Aorta (tissue), 5 donors: Measurements from ENCODE around the gene CCL2. TPM values are rescaled to one million over a fixed set of nuclear protein-coding genes. Genes with fewer than 3 reads are reported as not detected.

Experiments
- ATAC-seq: fragments of 200-7000 bp; cut with Tn5 transposase; one replicate; pipeline ENCODE4 v1.9.1; 2022; ENCODE audit warnings: moderate library complexity; ENCODE audit not compliant: low FRiP score
- DNase-seq, 2 donors: peaks; one replicate each; pipeline ENCODE4 v3.0.0-alpha.2; 2020
- H3K27ac ChIP-seq, 2 donors: one replicate each; pipeline ENCODE4 v1.5.1; 2013; ENCODE audit warnings: low read length in 2 of 2, mild to moderate bottlenecking in 2 of 2, moderate library complexity in 2 of 2, control low read depth in 1 of 2, inconsistent platforms in 1 of 2, low read depth in 1 of 2
- H3K27me3 ChIP-seq, 2 donors: one replicate each; pipeline ENCODE4 v1.6.1; 2013; ENCODE audit warnings: control low read depth in 1 of 2, low read length in 1 of 2, mild to moderate bottlenecking in 1 of 2, moderate library complexity in 1 of 2; ENCODE audit not compliant: insufficient read depth in 2 of 2, control insufficient read depth in 1 of 2
- H3K36me3 ChIP-seq, 2 donors: one replicate each; pipeline ENCODE4 v1.6.1; 2013; ENCODE audit warnings: control low read depth in 1 of 2, low read length in 1 of 2, mild to moderate bottlenecking in 1 of 2; ENCODE audit not compliant: insufficient read depth in 2 of 2, control insufficient read depth in 1 of 2
- H3K4me1 ChIP-seq, 2 donors: one replicate each; pipeline ENCODE4 v1.6.1; 2013; ENCODE audit warnings: low read length in 2 of 2, control low read depth in 1 of 2, mild to moderate bottlenecking in 1 of 2, moderate library complexity in 1 of 2; ENCODE audit not compliant: insufficient read depth in 2 of 2, control insufficient read depth in 1 of 2
- H3K4me3 ChIP-seq, 2 donors: one replicate each; pipeline ENCODE4 v1.5.1; 2013; ENCODE audit warnings: low read length in 2 of 2, control low read depth in 1 of 2, mild to moderate bottlenecking in 1 of 2
- H3K9me3 ChIP-seq: one replicate; pipeline ENCODE4 v1.6.1; 2013; ENCODE audit warnings: mild to moderate bottlenecking, low read length; ENCODE audit not compliant: control insufficient read depth
- WGBS, 2 donors: extraction: QIAGEN DNeasy Blood & Tissue Kit; methylation state at CpG; one replicate each; pipeline ENCODE4 v1.1.7; 2013; 5-methylcytosine and 5-hydroxymethylcytosine counted together
- intact Hi-C, 2 donors: fragments of 100-400 bp; cut with DNase I; formaldehyde crosslinking; loops; one replicate each; pipeline versions ENCODE4 v1.14.2 to v1.15.0; 2022
- polyA plus RNA-seq, 2 donors: library from polyadenylated mRNA; stranded (reverse); fragments of 200-250 nt; gene quantifications; one replicate each; pipeline ENCODE4 v1.2.3, GENCODE V29; 2013
- total RNA-seq, 2 donors: library from RNA; stranded (reverse); fragmentation: NEBNext Ultra II Directional; extraction: Animal tissue kit (Norgen Biotek cat#: 25700); gene quantifications; one replicate each; pipeline ENCODE4 v1.2.1, GENCODE V29; 2021
- donor health status: healthy with polysubstance abuse.
- donor health status: Bipolar disorder and iron deficiency.
- donor health status: DM: no; HTN: no; CAD: no.
- donor health status: DM: no; HTN: no; CAD: no.
- donor health status: DM: yes; HTN: yes; CAD: no.

The CCL2 gene
- total and polyA plus RNA-seq, 4 donors: 114 to 553 (median 218) TPM

DNA sequence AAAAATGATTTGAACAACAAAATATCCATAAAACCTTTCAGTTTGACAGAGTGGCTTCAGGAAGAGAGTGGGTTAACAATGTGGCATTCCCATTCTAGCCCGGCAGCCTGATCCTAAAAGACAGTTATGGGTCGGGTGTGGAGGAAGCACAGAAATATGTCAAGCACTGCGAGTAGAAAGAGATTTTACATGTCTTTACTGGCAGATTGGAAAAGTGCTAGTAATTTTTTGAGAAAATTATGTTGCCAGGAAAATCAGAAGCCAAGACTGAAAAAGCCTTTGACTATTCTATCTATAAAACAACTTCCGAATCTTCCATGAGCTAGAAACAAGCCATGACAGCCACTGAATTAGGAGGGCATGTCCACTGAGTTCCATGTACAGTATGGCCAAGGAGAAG lies 5.8 kb downstream of the CCL2 start:
- no peaks in the 10 kb centered on the region for H3K36me3 ChIP-seq
- DNase-seq (no peak), ATAC-seq (no peak)
- H3K27ac ChIP-seq: no peak overlapping the region
- H3K9me3 ChIP-seq: no peaks in the 10 kb centered on the region
- no peak overlapping the region for H3K4me3 ChIP-seq
- H3K4me1 ChIP-seq: no peaks in the 10 kb centered on the region
- intact Hi-C loops: no loop called here
- WGBS, 2 donors: 33 to 37% methylated on average over 4 of the region's 4 CpGs
- H3K27me3 ChIP-seq: no peaks in the 10 kb centered on the region

DNA sequence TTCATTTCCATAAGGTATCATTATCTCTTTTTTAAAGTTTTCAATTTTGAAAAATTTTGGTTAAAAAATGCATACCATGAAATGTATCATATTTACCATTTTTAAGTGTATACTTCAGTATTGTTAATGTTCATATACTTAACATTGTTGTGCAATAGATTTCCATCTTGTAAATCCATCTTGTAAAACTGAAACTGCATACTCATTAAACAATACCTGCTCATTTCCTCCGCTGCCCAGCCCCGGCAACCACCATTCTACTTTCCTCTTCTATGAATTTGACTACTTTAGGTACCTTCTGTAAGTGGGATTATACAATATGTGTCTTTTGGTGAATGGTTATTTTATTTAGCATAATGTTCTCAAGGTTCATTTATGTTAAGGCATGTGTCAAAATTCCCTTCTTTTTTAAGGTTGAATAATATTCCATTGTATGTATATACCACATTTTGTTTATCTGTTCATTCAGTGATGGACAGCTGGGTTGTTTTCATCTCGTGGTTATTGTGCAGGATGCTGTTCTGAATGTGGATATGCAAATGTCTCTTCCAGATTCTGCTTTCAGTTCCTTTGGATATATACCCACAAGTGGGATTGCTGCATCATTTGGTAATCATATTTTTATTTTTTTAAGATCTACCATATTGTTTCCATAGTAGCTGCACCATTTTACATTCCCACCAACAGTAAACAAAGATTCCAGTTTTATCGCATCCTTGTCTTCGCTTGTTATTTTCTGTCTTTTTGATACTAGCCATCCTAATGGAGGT lies 6.7 kb downstream of the CCL2 start:
- intact Hi-C loops: no loop called here

DNA sequence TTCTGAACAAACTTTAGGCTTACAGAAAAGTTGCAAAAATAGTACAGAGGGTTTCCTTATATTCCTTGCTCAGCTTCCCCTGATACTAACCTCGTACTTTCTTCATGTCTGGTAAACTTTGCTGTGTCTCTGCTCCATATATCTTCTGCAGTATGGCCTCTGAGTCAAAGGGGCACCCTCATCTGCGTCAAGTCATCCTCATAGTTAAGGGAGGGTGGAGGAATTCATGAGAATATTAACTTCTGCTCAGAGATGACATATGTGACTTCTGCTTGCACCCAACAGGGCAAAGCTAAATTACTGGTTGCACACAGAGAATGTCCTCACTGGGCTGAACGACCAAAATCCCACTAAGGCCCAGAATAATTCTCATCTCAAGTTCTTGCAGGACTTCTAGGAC lies 10.6 kb downstream of the CCL2 start:
- ATAC-seq (no peak), DNase-seq (no peak)
- no peaks in the 10 kb centered on the region for H3K9me3 ChIP-seq
- WGBS, 2 donors: 34 to 37% methylated on average over 3 of the region's 3 CpGs
- H3K36me3 ChIP-seq: no peaks in the 10 kb centered on the region
- no peak overlapping the region for H3K4me3 ChIP-seq
- intact Hi-C loops: no loop called here
- no peaks in the 10 kb centered on the region for H3K27me3 ChIP-seq
- no peak overlapping the region for H3K27ac ChIP-seq
- H3K4me1 ChIP-seq: no peaks in the 10 kb centered on the region

More for the DNA sequence above, 6.7 kb downstream of the CCL2 start:
- DNase-seq (no peak), ATAC-seq (no peak)
- Histone ChIP-seq H3K4me1 (no peaks in the 10 kb centered on the region), H3K27ac (no peak overlapping the region), H3K36me3 (no peaks in the 10 kb centered on the region), H3K27me3 (no peaks in the 10 kb centered on the region), H3K4me3 (no peak overlapping the region), H3K9me3 (no peaks in the 10 kb centered on the region)
- 90 to 91% methylated on average over 5 of the region's 5 CpGs for WGBS, 2 donors

DNA sequence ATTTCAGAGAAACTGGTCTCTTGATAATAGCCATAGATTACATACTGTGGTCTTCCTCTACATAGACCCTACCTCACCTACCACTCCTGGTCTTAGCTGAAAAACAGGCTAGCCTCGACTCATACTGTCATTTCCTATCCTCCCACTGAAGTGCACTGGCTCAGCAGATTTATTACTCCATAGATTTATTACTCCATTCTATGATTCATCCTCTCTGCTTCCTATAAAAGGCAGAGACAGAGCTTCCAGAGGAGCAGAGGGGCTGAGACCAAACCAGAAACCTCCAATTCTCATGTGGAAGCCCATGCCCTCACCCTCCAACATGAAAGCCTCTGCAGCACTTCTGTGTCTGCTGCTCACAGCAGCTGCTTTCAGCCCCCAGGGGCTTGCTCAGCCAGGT lies 14.9 kb downstream of the CCL2 start, which contains the start of gene CCL7:
Gene CCL7, plus strand, starts transcription at position 253 of the 400 bp plus-strand sequence. Its CDS starts 70 bp downstream, at position 323.
- 25 to 38% methylated on average over 1 of the region's 1 CpG for WGBS, 2 donors
- H3K9me3 ChIP-seq: no peaks in the 10 kb centered on the region
- H3K4me1 ChIP-seq: no peaks in the 10 kb centered on the region
- intact Hi-C loops: no loop called here
- DNase-seq: no peak
- H3K27ac ChIP-seq: no peak within 1 kb of the TSS
- ATAC-seq: no peak
- H3K4me3 ChIP-seq: no peak within 1 kb of the TSS
- H3K27me3 ChIP-seq: no peaks in the 10 kb centered on the region
- no peaks in the 10 kb centered on the region for H3K36me3 ChIP-seq

DNA sequence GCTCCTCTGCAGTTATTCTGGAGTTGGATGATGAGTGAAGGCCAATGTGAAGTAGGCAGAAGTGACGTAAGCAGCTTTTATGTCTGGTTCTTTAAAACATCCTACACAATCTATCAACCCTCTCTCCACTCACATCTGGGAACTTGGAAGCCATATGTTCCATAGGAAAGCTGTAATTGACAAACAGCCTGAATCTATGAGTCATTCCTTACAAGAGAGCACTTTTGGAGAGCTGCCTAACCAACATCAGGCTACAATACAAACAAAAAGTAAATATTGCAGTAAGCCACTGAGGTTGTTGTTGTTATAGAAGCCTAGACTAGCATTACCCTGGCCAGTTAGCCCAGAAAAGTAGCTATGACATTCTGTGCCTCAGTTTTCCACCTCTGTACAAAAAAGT lies 20.8 kb downstream of the CCL2 start:
- H3K4me1 ChIP-seq: no peaks in the 10 kb centered on the region
- H3K27ac ChIP-seq: no peak overlapping the region
- no peak overlapping the region for H3K4me3 ChIP-seq
- DNase-seq (no peak), ATAC-seq (no peak)
- H3K9me3 ChIP-seq: no peaks in the 10 kb centered on the region
- no peaks in the 10 kb centered on the region for H3K27me3 ChIP-seq
- H3K36me3 ChIP-seq: no peaks in the 10 kb centered on the region
- intact Hi-C loops: no loop called here
- WGBS, 2 donors: 1 to 6% methylated on average over 1 of the region's 1 CpG

DNA sequence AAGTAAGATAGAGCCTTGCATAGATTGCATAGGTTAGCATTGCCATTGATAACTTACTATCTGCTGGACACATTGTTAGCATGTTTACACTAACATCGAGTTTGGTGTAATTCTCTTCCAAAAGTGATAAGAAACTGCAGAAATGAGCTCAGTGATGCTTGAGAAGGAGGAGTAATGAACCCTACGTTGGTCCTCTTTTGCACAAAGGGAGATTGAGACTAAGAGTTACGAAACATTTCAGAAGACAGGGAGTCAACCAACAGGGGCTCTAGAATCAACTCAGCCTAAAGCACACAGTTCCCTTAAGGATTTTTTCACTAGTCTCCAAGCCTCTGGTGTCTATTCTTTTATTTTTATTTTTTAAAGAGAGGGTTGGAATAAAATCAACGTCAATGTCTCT lies 21.7 kb downstream of the CCL2 start:
- 64 to 65% methylated on average over 4 of the region's 4 CpGs for WGBS, 2 donors
- Histone ChIP-seq H3K9me3 (no peaks in the 10 kb centered on the region), H3K36me3 (no peaks in the 10 kb centered on the region), H3K27ac (no peak overlapping the region), H3K27me3 (no peaks in the 10 kb centered on the region), H3K4me3 (no peak overlapping the region), H3K4me1 (no peaks in the 10 kb centered on the region)
- no peak for ATAC-seq
- DNase-seq: no peak
- intact Hi-C loops: no loop called here

DNA sequence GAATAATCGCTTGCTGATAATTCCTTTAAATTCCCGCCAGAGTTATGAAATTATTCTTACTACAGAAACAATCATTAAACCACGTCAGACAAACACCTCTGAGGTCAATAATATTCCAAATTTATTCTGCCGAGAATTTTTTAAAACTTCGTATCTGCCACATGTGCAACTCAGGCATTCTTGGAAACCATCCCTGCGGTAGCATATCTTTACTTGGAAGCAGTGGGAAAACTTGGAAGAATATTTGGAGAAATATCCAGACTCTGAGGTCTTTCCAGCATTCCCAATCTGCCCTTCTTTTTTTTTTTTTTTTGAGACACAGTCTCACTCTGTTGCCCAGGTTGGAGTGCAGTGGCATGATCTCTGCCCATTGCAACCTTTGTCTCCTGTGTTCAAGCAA lies 28.5 kb downstream of the CCL2 start:
- H3K27me3 ChIP-seq: no peaks in the 10 kb centered on the region
- ATAC-seq (no peak), DNase-seq (no peak)
- 36 to 49% methylated on average over 6 of the region's 6 CpGs for WGBS, 2 donors
- H3K27ac ChIP-seq: no peak overlapping the region
- no peak overlapping the region for H3K4me3 ChIP-seq
- H3K9me3 ChIP-seq: no peaks in the 10 kb centered on the region
- intact Hi-C loops: no loop called here
- H3K4me1 ChIP-seq: no peaks in the 10 kb centered on the region
- H3K36me3 ChIP-seq: no peaks in the 10 kb centered on the region

DNA sequence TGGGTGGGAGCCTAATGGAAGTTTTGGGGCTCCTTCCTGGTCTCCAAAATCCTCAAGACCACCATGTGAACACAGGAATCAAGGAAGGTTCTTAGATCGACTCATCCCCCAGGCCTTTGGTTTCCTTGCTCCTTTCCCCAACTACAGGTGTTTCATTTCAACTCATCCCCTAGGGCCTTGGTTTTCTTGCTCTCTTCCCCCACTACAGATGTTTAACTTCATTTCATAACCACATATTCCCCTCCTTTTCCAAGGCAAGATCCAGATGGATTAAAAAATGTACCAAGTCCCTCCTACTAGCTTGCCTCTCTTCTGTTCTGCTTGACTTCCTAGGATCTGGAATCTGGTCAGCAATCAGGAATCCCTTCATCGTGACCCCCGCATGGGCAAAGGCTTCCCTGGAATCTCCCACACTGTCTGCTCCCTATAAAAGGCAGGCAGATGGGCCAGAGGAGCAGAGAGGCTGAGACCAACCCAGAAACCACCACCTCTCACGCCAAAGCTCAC lies 30.3 kb downstream of the CCL2 start, which contains the start of gene CCL11:
Gene CCL11, plus strand, starts transcription at position 457 of the 507 bp plus-strand sequence. CDS start 67 bp downstream, outside the sequence.
- no peaks in the 10 kb centered on the region for H3K4me1 ChIP-seq
- DNase-seq (no peak), ATAC-seq (no peak)
- WGBS, 2 donors: 77 to 79% methylated on average over 4 of the region's 4 CpGs
- no peaks in the 10 kb centered on the region for H3K27me3 ChIP-seq
- intact Hi-C loops: no loop called here
- no peak within 1 kb of the TSS for H3K4me3 ChIP-seq
- no peaks in the 10 kb centered on the region for H3K9me3 ChIP-seq
- H3K36me3 ChIP-seq: no peaks in the 10 kb centered on the region
- no peak within 1 kb of the TSS for H3K27ac ChIP-seq

DNA sequence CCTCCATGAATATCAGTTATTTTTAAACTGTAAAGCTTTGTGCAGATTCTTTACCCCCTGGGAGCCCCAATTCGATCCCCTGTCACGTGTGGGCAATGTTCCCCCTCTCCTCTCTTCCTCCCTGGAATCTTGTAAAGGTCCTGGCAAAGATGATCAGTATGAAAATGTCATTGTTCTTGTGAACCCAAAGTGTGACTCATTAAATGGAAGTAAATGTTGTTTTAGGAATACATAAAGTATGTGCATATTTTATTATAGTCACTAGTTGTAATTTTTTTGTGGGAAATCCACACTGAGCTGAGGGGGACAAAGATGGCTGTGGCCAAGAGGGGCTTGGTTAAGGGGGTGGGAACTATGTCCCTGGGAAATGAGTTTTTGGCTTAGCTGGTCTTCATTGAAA lies 32.8 kb downstream of the CCL2 start:
- DNase-seq: no peak
- ATAC-seq: no peak
- Histone ChIP-seq H3K27ac (no peak overlapping the region), H3K4me1 (no peaks in the 10 kb centered on the region), H3K36me3 (no peaks in the 10 kb centered on the region), H3K4me3 (no peak overlapping the region), H3K27me3 (no peaks in the 10 kb centered on the region), H3K9me3 (no peaks in the 10 kb centered on the region)
- intact Hi-C loops: no loop called here
- 5 to 21% methylated on average over 2 of the region's 2 CpGs for WGBS, 2 donors
